NT2/D1 (cell line): Measurements from ENCODE around the gene PARN.

Experiments
- DNase-seq: peaks from one replicate; pipeline ENCODE4 v3.0.0-alpha.2; 2011; ENCODE audit warnings: low read depth, low spot score
- H3K27me3 ChIP-seq: 2 replicates; pipeline ENCODE4 v1.6.0; 2011; ENCODE audit warnings: mild to moderate bottlenecking; ENCODE audit not compliant: insufficient read length, insufficient read depth
- H3K36me3 ChIP-seq: 2 replicates; pipeline ENCODE4 v1.6.1; 2011; ENCODE audit warnings: mild to moderate bottlenecking, low read length, mixed read lengths; ENCODE audit not compliant: insufficient read depth, insufficient read length
- H3K4me1 ChIP-seq: 2 replicates; pipeline ENCODE4 v1.5.1; 2011; ENCODE audit not compliant: insufficient read depth, insufficient read length
- H3K4me3 ChIP-seq: 2 replicates; pipeline ENCODE4 v1.5.1; 2011; ENCODE audit warnings: low read depth; ENCODE audit not compliant: insufficient read length
- H3K9ac ChIP-seq: 2 replicates; pipeline ENCODE4 v1.6.0; 2011; ENCODE audit warnings: low read depth; ENCODE audit not compliant: insufficient read length
- H3K9me3 ChIP-seq: 2 replicates; pipeline ENCODE4 v1.5.1; 2011; ENCODE audit warnings: mild to moderate bottlenecking, low read length; ENCODE audit not compliant: insufficient read depth
- SUZ12 ChIP-seq: IDR thresholded peaks from 2 replicates; pipeline ENCODE4 v1.6.1; 2011; ENCODE audit not compliant: insufficient read length, insufficient read depth; ENCODE audit errors: extremely low read depth
- YY1 ChIP-seq: IDR thresholded peaks from 2 replicates; pipeline ENCODE4 v1.6.1; 2011; ENCODE audit not compliant: insufficient read length, insufficient read depth
- ZNF274 ChIP-seq: IDR thresholded peaks from 2 replicates; pipeline ENCODE4 v1.6.1; 2011; ENCODE audit warnings: mild to moderate bottlenecking, low read depth, low read length

Gene PARN

DNA sequence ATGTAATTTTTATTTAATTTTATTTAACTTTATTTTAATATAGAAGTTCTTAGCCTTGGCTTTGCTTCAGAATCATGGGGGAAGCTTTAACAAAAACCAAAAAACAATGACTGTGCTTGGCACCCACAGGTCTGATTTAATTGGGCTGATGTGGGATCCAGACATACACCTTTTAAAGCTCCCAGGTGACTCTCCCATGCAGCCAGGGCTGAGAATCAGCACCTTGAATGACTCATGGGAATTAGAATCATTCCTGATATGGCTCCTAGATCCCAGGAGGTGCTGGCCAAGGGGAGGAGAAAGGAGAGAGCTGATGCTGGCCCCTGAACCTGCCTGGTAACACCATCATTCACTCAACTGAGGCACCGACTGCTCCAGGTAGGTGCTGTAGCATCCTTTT, 240.7 kb downstream of the PARN start:
- DNase-seq, result no peak
- Histone ChIP-seq H3K36me3 (no peaks in the 10 kb centered on the region), H3K27me3 (no peaks in the 10 kb centered on the region), H3K9me3 (no peaks in the 10 kb centered on the region), H3K9ac (no peak overlapping the region), H3K4me1 (no peaks in the 10 kb centered on the region), H3K4me3 (no peak overlapping the region)
- no peak for TF ChIP-seq SUZ12
- TF ChIP-seq ZNF274, result no peak
- no peak for TF ChIP-seq YY1

DNA sequence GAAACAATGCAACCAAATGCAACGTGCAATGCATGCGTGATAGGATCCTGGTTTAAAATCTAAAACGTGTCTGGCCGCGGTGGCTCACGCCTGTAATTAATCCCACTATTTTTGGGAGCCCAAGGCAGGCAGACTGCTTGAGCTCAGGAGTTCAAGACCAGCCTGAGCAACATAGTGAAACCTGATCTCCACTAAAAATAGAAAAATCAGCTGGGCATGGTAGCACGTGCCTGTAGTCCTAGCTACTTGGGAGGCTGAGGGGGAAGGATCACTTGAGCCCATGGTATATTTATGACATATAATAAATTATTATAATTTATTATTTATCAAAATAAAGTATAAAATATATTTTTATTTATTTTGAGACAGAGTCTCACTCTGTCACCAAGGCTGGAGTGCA, 241.8 kb downstream of the PARN start:
- no peak for TF ChIP-seq YY1
- TF ChIP-seq SUZ12, result no peak
- no peak for TF ChIP-seq ZNF274
- DNase-seq, result no peak
- no peaks in the 10 kb centered on the region for H3K9me3 ChIP-seq
- no peaks in the 10 kb centered on the region for H3K4me1 ChIP-seq
- no peak overlapping the region for H3K4me3 ChIP-seq
- no peak overlapping the region for H3K9ac ChIP-seq
- H3K27me3 ChIP-seq, result no peaks in the 10 kb centered on the region
- H3K36me3 ChIP-seq, result no peaks in the 10 kb centered on the region

- no peak for TF ChIP-seq ZNF274
- TF ChIP-seq YY1, result no peak
- TF ChIP-seq SUZ12, result no peak
- Histone ChIP-seq H3K4me3 (no peak overlapping the region), H3K4me1 (no peaks in the 10 kb centered on the region), H3K9me3 (no peaks in the 10 kb centered on the region), H3K9ac (no peak overlapping the region), H3K36me3 (no peaks in the 10 kb centered on the region), H3K27me3 (no peaks in the 10 kb centered on the region)
- no peak for DNase-seq
These were observed 243.9 kb downstream of the PARN start for GRCh38 chr16:14386115-14386514.
